Activated CD8-positive, alpha-beta T cell treated with anti-CD3 and anti-CD28 coated beads for 36 hours (primary cell): ENCODE results near the gene UGT1A1. TPM values are rescaled to one million over a fixed set of nuclear protein-coding genes. Genes with fewer than 3 reads are reported as not detected.

Source experiments
- ATAC-seq: fragments of 200-7000 bp; cut with Tn5 transposase; one replicate; pipeline ENCODE4 v1.10.0; 2021; ENCODE audit warnings: mild to moderate bottlenecking, moderate library complexity
- CTCF ChIA-PET: fragments of 350-600 bp; sonication (Branson Sonifier 250); formaldehyde crosslinking; loops from one replicate; lab custom pipeline; 2021; ENCODE audit warnings: antibody characterized with exemption; lab: Charles Lee
- POLR2A ChIA-PET: fragments of 350-600 bp; sonication (Branson Sonifier 250); formaldehyde crosslinking; loops from one replicate; lab custom pipeline; 2021; ENCODE audit warnings: antibody characterized with exemption; lab: Charles Lee
- DNase-seq: peaks from one replicate; pipeline ENCODE4 v3.0.0-alpha.2; 2020
- H3K27ac Mint-ChIP-seq: one replicate; pipeline ENCODE4 v1.8.0; 2021; ENCODE audit warnings: mild to moderate bottlenecking, mixed read lengths
- H3K27me3 Mint-ChIP-seq: one replicate; pipeline ENCODE4 v1.8.0; 2021; ENCODE audit warnings: mixed read lengths
- H3K36me3 Mint-ChIP-seq: one replicate; pipeline ENCODE4 v1.8.0; 2021; ENCODE audit warnings: low read depth, mixed read lengths
- H3K4me1 Mint-ChIP-seq: one replicate; pipeline ENCODE4 v1.8.0; 2021; ENCODE audit warnings: low read depth, mixed read lengths
- H3K4me3 Mint-ChIP-seq: one replicate; pipeline ENCODE4 v1.8.0; 2021; ENCODE audit warnings: mild to moderate bottlenecking, moderate library complexity, mixed read lengths
- H3K9me3 Mint-ChIP-seq: one replicate; pipeline ENCODE4 v1.8.0; 2021; ENCODE audit warnings: mixed read lengths
- intact Hi-C: fragments of 100-400 bp; cut with micrococcal nuclease; formaldehyde crosslinking; loops from one replicate; pipeline ENCODE4 v1.10.0; 2022
- total RNA-seq, 2 experiments: library from RNA; stranded (reverse); gene quantifications; one replicate each; pipeline ENCODE4 v1.2.3, GENCODE V29; 2021
- TF ChIP-seq, protein P1 (sequence below): fragments of 200-600 bp; IDR thresholded peaks from one replicate; pipeline ENCODE4 v1.8.0; 2022; ENCODE audit warnings: antibody characterized with exemption, mild to moderate bottlenecking

The UGT1A1 gene
- total RNA-seq, 2 experiments from 2014 or later: not detected

DNA sequence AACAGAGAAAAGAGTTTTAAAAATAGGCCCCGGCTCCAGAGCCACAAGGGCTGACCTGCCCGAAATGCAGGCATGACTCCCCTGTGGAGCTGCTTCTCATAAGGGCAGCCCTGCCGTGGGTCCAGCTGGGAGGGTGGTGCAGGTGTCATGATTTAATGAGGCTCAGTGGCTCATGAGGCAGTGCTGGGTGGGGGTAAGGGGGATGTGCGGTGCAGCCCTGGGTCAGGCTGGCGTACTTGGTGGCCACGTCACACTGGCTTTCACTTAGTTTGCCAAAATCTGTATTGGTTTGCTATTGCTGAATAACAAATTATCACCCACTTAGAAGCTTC lies 60.7 kb downstream of the UGT1A1 start:
- ChIA-PET CTCF (no interaction called here), POLR2A (no interaction called here)
- intact Hi-C loops: no loop called here
- H3K9me3 Mint-ChIP-seq: no peaks in the 10 kb centered on the region
- no peaks in the 10 kb centered on the region for H3K4me1 Mint-ChIP-seq
- no peaks in the 10 kb centered on the region for H3K36me3 Mint-ChIP-seq
- DNase-seq (no peak), ATAC-seq (no peak)
- H3K27ac Mint-ChIP-seq: no peak overlapping the region
- TF ChIP-seq, protein P1, sequence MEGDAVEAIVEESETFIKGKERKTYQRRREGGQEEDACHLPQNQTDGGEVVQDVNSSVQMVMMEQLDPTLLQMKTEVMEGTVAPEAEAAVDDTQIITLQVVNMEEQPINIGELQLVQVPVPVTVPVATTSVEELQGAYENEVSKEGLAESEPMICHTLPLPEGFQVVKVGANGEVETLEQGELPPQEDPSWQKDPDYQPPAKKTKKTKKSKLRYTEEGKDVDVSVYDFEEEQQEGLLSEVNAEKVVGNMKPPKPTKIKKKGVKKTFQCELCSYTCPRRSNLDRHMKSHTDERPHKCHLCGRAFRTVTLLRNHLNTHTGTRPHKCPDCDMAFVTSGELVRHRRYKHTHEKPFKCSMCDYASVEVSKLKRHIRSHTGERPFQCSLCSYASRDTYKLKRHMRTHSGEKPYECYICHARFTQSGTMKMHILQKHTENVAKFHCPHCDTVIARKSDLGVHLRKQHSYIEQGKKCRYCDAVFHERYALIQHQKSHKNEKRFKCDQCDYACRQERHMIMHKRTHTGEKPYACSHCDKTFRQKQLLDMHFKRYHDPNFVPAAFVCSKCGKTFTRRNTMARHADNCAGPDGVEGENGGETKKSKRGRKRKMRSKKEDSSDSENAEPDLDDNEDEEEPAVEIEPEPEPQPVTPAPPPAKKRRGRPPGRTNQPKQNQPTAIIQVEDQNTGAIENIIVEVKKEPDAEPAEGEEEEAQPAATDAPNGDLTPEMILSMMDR: no peak
- H3K4me3 Mint-ChIP-seq: no peak overlapping the region
- H3K27me3 Mint-ChIP-seq: no peaks in the 10 kb centered on the region

DNA sequence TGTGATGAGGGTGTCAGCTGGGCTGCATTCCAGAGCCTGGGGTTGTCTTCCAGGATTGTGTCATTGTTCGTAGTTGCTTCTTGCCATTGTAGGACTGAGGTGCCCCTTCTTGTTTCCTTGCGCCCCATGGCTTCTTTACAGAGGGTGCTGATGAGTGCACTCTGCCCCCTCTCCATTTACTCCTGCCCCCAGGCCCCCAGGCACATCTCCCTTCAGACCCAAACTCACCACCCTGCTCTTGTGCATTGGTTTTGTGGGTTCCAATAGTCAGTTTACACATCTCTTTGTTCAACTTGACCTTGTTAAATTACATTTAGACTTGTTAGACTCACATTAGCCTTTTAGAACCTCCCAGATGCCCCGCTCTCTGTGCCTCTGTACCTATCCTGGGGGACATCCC lies 61.1 kb downstream of the UGT1A1 start:
- DNase-seq (no peak), ATAC-seq (no peak)
- H3K9me3 Mint-ChIP-seq: no peaks in the 10 kb centered on the region
- ChIA-PET CTCF (no interaction called here), POLR2A (no interaction called here)
- H3K4me1 Mint-ChIP-seq: no peaks in the 10 kb centered on the region
- TF ChIP-seq, protein P1: no peak
- H3K27ac Mint-ChIP-seq: no peak overlapping the region
- H3K36me3 Mint-ChIP-seq: no peaks in the 10 kb centered on the region
- peaks cover under 1% of the 10 kb centered on the region for H3K27me3 Mint-ChIP-seq
- no peak overlapping the region for H3K4me3 Mint-ChIP-seq
- intact Hi-C loops: no loop called here

DNA sequence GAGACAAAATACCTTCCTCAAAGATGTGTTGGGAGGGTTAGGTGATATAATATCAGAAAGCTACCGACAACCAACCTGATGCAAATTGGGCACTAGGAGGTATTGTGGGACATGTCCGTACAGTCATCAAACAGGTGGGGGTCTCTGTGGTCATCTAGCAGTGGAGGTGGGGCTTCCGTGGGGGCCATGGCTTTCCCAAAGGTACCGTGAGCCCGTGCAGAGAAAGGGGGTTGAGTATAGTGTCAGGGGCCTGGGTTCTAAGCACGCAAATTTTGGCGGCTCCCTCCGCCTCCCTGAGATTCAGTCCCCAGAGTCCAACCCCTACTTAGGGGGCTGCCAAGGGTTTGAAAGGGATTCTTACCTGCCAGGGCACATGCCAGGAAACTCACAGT lies 61.6 kb downstream of the UGT1A1 start:
- CTCF ChIA-PET: no interaction called here
- no peak for DNase-seq

DNA sequence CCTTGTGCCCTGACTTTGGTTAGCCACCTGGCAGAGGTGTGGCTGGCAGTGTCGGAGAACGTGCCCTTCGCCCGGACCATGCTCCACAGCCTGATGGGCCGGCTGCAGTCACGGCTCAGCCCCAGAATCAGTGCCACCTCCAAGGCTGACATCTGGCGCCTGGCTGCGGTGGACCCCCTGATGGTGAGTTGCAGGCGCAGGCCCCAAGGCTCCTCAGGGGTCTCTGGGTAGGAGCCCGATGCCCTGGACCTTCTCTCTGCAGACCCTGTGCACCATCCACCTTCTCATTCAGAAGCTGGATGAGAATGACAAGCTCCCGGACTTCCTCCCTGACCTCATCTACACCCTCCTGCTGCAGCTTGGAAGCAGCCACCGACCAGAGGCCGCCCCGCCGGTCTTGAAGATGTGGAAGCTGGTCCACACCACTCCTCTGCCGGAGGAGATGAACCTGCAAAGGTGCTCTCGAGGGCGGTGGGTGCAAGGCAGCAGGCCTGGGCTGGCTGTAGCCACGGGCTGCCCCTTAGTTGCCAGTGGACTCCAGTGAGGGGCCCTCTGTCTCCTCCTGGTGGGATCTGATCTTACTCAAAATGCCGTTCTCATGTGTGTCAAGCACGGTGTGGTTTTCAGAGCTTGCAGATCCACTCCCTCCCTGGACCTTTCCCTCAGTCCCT lies 62.2 kb downstream of the UGT1A1 start:
- ATAC-seq (no peak), DNase-seq (no peak)
- Mint-ChIP-seq H3K27ac (no peak overlapping the region), H3K36me3 (no peaks in the 10 kb centered on the region), H3K9me3 (no peaks in the 10 kb centered on the region), H3K4me1 (no peaks in the 10 kb centered on the region), H3K4me3 (no peak overlapping the region), H3K27me3 (peaks cover 2% of the 10 kb centered on the region)
- CTCF ChIA-PET: interaction anchor here (0.6 kb wide), 1 partner anchor 1217 kb away, joined by 3 read pairs; no protein-coding TSS in a partner anchor
- intact Hi-C loops: no loop called here
- TF ChIP-seq, protein P1: no peak
- POLR2A ChIA-PET: no interaction called here

More for the DNA sequence above, 61.6 kb downstream of the UGT1A1 start:
- Mint-ChIP-seq H3K9me3 (no peaks in the 10 kb centered on the region), H3K27me3 (peaks cover 2% of the 10 kb centered on the region), H3K4me3 (no peak overlapping the region), H3K36me3 (no peaks in the 10 kb centered on the region), H3K4me1 (no peaks in the 10 kb centered on the region), H3K27ac (no peak overlapping the region)
- TF ChIP-seq, protein P1: no peak
- intact Hi-C loops: no loop called here
- ATAC-seq: no peak
- POLR2A ChIA-PET: no interaction called here

Other genes starting within 250 kb of the UGT1A1 start
- 10 to 100 TPM; 14.0 to 15.8 TPM for gene USP40, start 193.5 kb upstream of the UGT1A1 start, total RNA-seq
- gene UGT1A8, start 142.6 kb upstream of the UGT1A1 start, total RNA-seq: not detected
- not detected for gene UGT1A10, start 123.8 kb upstream of the UGT1A1 start, total RNA-seq
- gene UGT1A9, start 88.4 kb upstream of the UGT1A1 start, total RNA-seq: not detected
- not detected for gene UGT1A7, start 78.4 kb upstream of the UGT1A1 start, total RNA-seq
- gene UGT1A6, start 67.4 kb upstream of the UGT1A1 start, total RNA-seq: not detected
- gene UGT1A5, start 47.4 kb upstream of the UGT1A1 start, total RNA-seq: not detected
- gene UGT1A4, start 41.5 kb upstream of the UGT1A1 start, total RNA-seq: not detected
- gene UGT1A3, start 31.2 kb upstream of the UGT1A1 start, total RNA-seq: not detected
- gene MROH2A, start 18.1 kb downstream of the UGT1A1 start, total RNA-seq: not detected
- 10 to 100 TPM; 79.8 to 83.6 TPM for gene HJURP, start 94.3 kb downstream of the UGT1A1 start, total RNA-seq
- not detected for gene TRPM8, start 157.1 kb downstream of the UGT1A1 start, total RNA-seq